ENCODE measurements around the gene SPTBN4.

DNA sequence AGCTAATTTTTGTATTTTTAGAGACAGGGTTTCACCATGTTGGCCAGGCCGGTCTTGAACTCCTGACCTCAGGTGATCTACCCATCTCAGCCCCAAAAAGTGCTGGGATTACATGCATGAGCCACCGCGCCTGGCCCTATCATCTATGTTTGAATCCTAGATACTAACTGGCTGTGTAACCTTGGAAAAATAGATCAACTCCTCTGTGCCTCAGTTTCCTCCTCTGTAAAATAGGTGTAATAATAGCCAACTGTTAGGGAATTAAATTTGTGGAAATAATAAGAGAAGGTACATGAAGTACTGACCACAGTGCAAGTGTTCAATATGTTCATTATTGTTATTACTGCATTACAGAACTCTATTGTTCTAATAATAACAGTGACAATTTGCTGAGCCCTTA, 4.3 kb downstream of the SPTBN4 start:
- TF ChIP-seq, protein P1, sequence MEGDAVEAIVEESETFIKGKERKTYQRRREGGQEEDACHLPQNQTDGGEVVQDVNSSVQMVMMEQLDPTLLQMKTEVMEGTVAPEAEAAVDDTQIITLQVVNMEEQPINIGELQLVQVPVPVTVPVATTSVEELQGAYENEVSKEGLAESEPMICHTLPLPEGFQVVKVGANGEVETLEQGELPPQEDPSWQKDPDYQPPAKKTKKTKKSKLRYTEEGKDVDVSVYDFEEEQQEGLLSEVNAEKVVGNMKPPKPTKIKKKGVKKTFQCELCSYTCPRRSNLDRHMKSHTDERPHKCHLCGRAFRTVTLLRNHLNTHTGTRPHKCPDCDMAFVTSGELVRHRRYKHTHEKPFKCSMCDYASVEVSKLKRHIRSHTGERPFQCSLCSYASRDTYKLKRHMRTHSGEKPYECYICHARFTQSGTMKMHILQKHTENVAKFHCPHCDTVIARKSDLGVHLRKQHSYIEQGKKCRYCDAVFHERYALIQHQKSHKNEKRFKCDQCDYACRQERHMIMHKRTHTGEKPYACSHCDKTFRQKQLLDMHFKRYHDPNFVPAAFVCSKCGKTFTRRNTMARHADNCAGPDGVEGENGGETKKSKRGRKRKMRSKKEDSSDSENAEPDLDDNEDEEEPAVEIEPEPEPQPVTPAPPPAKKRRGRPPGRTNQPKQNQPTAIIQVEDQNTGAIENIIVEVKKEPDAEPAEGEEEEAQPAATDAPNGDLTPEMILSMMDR (conservative IDR thresholded peaks at IDR 0.05; ENCODE audit: low read length): no peak
- TF ChIP-seq EZH2phosphoT487 (IDR thresholded peaks at IDR 0.05; ENCODE audit: borderline replicate concordance): no peak

Data from Loucy (cell line).